ENCODE data around the gene HSPA14.
A peak's percentile ranks its signal among the peaks of the same experiment; 100 is the strongest.

HSPA14 gene

DNA sequence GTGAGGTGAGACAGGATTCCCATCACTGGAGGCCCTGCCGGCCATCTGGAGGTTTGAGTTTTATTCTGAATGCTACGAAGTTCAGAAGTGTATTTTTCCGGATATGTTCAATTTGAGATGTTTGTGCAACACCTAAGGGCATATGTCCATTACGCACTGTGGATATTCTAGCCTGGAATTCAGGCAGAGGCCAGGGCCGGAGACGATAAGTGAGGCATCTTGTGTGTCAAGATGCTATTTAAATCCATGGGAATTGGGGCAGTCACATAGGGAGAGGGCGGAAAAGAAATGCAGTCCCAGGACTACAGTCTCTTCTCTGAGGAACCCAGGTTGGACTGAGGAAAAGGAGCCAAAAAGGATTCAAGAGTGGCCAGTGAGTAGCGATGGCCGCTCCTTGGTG lies 38.7 kb downstream of the HSPA14 start:
- TF ChIP-seq, protein P1, sequence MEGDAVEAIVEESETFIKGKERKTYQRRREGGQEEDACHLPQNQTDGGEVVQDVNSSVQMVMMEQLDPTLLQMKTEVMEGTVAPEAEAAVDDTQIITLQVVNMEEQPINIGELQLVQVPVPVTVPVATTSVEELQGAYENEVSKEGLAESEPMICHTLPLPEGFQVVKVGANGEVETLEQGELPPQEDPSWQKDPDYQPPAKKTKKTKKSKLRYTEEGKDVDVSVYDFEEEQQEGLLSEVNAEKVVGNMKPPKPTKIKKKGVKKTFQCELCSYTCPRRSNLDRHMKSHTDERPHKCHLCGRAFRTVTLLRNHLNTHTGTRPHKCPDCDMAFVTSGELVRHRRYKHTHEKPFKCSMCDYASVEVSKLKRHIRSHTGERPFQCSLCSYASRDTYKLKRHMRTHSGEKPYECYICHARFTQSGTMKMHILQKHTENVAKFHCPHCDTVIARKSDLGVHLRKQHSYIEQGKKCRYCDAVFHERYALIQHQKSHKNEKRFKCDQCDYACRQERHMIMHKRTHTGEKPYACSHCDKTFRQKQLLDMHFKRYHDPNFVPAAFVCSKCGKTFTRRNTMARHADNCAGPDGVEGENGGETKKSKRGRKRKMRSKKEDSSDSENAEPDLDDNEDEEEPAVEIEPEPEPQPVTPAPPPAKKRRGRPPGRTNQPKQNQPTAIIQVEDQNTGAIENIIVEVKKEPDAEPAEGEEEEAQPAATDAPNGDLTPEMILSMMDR (IDR thresholded peaks at IDR 0.05; ENCODE audit: insufficient read depth, missing control alignments): no peak
- no peak for FAIRE-seq
- no peak for DNase-seq (ENCODE audit: insufficient read length, low spot score)

DNA sequence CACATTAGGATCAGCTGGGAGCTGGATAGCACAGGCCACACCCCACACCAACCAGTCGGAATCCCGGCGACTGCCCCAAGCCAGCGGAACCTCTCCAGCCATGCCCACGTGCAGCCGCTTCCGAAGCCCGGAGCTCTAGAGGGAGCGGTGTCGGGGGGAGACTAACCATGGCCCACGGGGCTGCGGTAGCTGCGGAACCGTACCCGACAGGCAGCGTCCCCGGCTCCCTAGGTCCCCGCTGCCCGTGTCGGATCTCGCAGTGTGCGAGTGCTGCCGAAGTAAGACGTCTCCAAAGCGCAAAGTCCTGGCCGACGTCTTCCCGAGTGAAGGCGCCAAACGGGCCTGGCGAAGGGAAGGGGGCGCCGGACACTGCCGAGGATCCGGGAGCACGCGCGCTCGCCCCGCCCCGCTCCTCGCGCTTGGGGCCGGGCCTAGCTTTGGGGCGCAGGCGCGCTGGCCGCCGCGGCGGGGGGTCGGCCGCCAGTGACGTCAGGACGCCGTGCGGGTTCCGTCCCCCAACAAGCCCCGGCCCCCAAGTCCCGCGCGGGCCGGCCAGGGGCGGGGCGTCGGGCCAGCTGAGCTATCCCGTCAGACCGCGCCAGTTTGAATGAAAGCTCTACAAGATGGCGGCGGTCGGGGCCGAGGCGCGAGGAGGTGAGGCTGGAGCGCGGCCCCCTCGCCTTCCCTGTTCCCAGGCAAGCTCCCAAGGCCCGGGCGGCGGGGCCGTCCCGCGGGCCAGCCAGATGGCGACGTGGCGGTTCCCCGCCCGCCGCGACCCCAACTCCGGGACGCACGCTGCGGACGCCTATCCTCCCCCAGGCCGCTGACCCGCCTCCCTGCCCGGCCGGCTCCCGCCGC lies 40.4 kb downstream of the HSPA14 start, which contains the start of gene SUV39H2:
TSS of gene SUV39H2 (plus strand) at position 601 of the 858 bp plus-strand sequence. CDS start at position 624, 23 bp downstream.
- FAIRE-seq: no peak
- peak; percentile 96 for DNase-seq (ENCODE audit: insufficient read length, low spot score)
- TF ChIP-seq, protein P1 (IDR thresholded peaks at IDR 0.05; ENCODE audit: insufficient read depth, missing control alignments): peak; percentile 10

DNA sequence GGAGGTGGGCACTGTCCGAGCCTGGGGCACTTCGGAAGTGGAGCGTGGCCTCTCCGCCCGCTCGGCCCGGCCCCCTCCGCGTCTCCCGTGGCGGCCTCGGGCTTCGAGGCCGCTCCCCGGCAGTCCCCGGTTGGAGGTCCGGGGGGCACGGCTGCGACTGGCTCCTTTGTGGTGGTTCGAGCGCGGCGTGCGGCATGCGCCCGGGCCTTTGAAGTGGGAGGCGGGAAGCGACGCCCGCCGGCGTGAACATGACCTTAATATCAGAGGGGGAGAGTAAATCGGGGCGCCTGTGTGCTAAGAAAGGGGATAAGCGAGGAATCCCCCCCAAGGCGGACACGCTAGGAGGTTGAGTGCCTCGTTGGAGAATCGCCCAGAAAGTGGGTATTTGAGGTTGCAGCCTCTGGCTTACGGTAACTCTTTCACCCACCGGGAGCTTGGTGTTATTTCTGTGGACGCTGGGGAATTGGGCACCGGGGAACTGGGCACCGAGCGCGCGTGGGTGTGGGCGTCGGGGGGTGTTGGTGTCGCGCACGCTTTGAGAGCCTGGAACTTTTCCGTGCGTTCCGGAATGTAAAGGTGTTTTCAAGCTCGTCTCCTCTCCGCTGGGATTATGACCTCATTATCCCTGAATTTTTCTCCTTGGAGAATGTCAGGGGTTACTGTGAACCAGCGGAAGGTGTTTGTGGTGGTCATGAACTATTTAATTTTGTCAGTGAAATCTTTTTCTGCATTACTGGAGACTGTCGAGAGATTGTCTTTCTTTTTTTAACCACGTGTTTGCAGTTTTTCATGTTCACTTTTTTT lies 41.2 kb downstream of the HSPA14 start:
- FAIRE-seq: no peak
- TF ChIP-seq, protein P1 (IDR thresholded peaks at IDR 0.05; ENCODE audit: insufficient read depth, missing control alignments): no peak
- no peak for DNase-seq (ENCODE audit: insufficient read length, low spot score)

DNA sequence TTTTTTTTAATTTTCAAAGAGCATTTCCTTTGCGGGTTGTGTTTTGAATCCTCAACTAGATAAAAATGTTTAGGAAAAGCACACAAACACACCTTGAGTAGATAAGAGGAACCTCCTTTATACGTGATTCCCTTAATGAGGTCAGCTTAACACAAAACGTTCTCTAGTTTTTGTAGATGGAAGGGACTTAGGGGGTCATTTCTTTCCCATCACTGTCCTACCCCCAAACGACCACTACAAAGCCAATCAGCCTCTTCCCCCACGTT lies 41.8 kb downstream of the HSPA14 start:
- FAIRE-seq: no peak
- DNase-seq (ENCODE audit: insufficient read length, low spot score): no peak
- TF ChIP-seq, protein P1 (IDR thresholded peaks at IDR 0.05; ENCODE audit: insufficient read depth, missing control alignments): no peak

DNA sequence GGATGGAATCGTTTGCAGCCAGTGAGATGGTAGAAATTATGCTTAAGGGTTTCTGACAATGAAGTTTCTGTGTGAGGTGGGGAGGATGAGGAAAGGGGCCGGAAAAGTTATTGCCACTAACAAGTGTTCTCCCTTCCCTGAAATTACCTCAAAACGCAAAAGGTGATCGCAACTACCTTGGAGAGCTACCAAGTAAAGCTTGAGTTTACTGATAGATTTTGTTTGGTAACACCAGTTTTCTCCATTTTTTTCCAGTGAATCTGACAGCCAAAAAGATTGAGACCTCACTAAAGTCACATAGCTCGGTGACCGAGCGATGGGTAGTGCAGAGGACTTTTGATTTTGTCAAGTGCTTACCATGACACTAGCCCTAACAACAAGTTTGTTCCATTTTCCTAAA lies 42.1 kb downstream of the HSPA14 start:
- FAIRE-seq (no peak), DNase-seq (ENCODE audit: insufficient read length, low spot score) (no peak)
- TF ChIP-seq, protein P1 (IDR thresholded peaks at IDR 0.05; ENCODE audit: insufficient read depth, missing control alignments): no peak

DNA sequence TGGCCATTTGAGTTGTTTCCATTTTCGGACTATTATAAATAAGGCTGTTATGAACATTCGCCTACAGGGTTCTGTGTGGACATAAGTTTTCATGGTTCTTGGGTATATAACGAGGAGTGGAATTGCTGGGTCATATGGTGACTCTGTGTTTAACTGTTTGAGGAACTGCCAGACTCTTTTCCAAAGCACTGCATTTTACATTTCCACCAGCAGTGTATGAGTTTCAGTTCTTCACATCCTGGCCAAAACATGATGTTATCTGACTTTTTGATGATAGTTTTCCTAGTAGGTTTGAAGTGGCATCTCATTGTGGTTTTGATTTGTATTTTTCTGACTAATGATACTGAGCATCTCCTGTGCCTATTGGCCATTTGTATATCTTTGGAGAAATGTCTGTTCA lies 46.0 kb downstream of the HSPA14 start:
- DNase-seq (ENCODE audit: insufficient read length, low spot score): no peak
- no peak for FAIRE-seq
- TF ChIP-seq, protein P1 (IDR thresholded peaks at IDR 0.05; ENCODE audit: insufficient read depth, missing control alignments): no peak

DNA sequence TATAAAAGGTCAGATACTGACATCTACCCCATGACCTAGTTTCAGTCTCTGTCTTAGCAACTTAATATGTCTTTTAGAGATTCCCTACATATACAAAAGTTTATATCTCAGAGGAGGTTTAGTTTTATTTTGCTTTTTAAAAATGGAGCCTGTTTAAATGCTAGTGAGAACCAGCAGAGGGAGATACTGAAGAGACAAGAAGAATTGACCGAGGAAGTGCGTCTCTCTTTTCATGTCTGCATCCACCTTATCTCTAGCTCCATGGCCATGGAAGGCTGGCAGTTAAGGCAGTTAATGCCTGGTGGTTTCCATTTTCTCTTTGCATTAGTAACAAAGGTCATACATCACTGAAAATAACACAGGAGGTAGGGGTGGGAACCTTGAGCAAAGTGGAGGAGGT lies 51.2 kb downstream of the HSPA14 start:
- DNase-seq (ENCODE audit: insufficient read length, low spot score) (no peak), FAIRE-seq (no peak)
- TF ChIP-seq, protein P1 (IDR thresholded peaks at IDR 0.05; ENCODE audit: insufficient read depth, missing control alignments): no peak
